Activated naive CD4-positive, alpha-beta T cell treated with anti-CD3 and anti-CD28 coated beads, Interleukin-2, amount 50 U/mL, for 24 hours (primary cell): Measurements from ENCODE around the gene ANKS1A.
"Not testable (repeated sequence)": the region's sequence is repeated elsewhere in the genome, so short reads cannot be mapped to it uniquely, and the experiment has no call there.

Experiments used
- H3K27ac Mint-ChIP-seq: one replicate; pipeline ENCODE4 v1.8.0; 2021; ENCODE audit warnings: mild to moderate bottlenecking, mixed read lengths
- H3K27me3 Mint-ChIP-seq: one replicate; pipeline ENCODE4 v1.8.0; 2021; ENCODE audit warnings: mixed read lengths
- H3K36me3 Mint-ChIP-seq: one replicate; pipeline ENCODE4 v1.8.0; 2021; ENCODE audit warnings: mixed read lengths
- H3K4me1 Mint-ChIP-seq: one replicate; pipeline ENCODE4 v1.8.0; 2021; ENCODE audit warnings: mixed read lengths
- H3K4me3 Mint-ChIP-seq: one replicate; pipeline ENCODE4 v1.8.0; 2021; ENCODE audit warnings: mild to moderate bottlenecking, mixed read lengths
- H3K9me3 Mint-ChIP-seq: one replicate; pipeline ENCODE4 v1.8.0; 2021; ENCODE audit warnings: mixed read lengths

Gene ANKS1A

DNA sequence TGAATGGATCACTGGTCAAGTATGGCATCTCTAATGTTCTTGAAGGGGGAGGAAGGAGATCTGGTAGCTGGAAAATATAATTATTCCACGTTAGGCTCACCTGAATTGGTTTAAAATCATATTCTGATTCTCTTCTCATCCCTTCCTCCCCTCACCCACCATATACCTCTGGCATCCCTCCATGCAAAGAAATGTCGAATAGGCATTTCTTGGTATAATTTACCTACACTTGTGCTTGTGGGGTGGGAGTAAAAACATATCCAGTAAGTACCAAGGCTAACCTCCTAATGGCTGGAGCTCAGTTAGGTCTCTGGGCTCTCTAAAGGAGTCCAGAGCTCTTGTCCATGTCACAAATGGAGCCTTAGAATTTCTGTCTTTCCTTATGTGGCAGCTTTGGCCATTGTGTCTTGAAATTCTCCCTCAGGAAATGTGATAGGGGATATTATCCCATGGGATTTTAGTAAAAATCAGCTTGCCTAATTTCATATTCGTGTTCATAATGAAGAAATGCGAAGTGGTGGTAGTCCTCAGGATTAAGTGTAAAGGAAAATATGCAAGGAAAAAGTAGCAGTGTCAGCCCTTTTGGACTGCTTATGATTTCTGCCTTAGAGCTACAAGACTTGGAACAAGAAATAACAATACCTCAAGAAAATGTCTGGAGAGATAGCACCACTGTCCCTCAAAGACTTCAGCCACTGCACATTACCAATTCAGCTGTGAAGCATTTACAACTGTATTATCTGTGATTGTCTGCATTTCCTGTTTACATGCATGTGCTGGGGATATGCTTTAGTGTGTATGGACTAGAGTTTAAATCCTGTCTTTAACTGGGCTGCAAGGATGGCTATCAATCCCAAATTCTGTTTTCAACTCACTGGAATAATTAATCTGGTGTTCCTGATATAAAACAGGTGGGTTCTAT lies 13.5 kb upstream of the ANKS1A start:
- Mint-ChIP-seq H3K4me1 (no peaks in the 10 kb centered on the region), H3K27ac (no peak overlapping the region), H3K4me3 (no peak overlapping the region)

DNA sequence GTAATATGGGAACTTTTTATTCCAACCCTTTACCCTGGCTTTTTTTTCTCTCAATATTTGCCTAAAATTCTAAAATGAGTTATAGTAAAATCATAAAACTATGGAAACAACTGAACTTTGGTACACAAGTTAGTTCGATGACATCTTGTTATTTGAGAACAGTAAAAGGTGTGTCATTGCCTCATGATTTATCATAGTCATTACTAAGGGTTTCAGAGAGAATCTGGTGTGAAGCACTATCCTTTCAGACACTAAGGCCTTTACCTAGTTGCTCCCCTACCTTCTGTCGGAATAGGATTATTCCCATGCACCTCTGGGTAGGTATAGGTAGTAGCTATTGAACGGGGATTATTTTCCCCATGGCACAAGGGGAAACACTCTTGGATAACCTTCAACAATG lies 12.6 kb upstream of the ANKS1A start:
- Mint-ChIP-seq H3K27me3 (no peaks in the 10 kb centered on the region), H3K36me3 (peaks cover 7% of the 10 kb centered on the region), H3K27ac (no peak overlapping the region), H3K4me3 (no peak overlapping the region), H3K4me1 (no peaks in the 10 kb centered on the region), H3K9me3 (no peaks in the 10 kb centered on the region)

More for the DNA sequence above, 13.5 kb upstream of the ANKS1A start:
- Mint-ChIP-seq H3K27me3 (no peaks in the 10 kb centered on the region), H3K36me3 (peaks cover 7% of the 10 kb centered on the region), H3K9me3 (no peaks in the 10 kb centered on the region)

DNA sequence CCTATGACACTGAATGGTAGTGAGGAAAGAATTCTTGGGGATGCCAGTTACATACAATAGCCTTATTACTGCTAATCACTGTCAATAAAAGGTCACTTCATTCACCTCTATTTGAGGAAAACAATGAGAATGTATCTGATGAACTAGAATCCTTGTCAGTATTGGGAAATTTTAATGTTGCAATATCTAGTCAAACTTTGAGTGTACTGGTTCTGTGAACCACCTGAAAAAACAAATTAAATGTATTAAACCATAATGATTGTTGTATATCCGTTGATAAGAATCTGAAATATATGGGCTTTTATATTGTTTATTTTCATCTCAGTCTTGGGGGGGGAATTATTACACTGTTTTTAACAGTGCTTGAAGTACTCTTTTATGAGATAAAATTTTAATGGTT lies 11.8 kb upstream of the ANKS1A start:
- Mint-ChIP-seq H3K36me3 (peaks cover 5% of the 10 kb centered on the region), H3K27ac (no peak overlapping the region), H3K4me1 (no peaks in the 10 kb centered on the region), H3K9me3 (no peaks in the 10 kb centered on the region), H3K4me3 (no peak overlapping the region), H3K27me3 (no peaks in the 10 kb centered on the region)

DNA sequence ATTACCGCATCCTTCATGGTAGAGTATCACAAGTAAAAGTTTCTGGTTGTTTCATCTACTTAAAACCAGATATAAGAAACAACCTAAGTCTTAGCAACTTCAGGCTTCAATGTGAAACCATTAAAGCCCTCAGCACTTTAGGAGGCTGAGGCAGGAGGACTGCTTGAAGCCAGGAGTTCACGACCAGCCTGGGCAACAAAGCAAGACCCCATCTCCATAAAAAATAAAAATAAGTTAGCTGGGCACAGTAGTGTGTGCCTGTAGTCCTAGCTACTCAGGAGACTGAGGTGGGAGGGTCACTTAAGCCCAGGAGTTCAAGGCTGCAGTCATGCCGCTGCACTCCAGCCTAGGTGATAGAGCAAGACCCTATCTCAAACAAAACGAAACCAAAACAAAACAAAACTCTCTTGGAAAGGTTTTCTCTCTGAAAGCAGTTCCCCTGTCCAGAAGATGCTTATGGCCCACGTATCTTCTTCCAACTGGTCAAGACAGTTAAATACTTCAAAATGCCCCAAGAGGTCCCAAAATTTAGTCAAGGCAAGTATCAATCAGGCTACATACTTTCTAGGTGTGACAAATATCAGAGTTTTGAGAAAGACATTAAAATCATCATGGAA lies 11.1 kb upstream of the ANKS1A start:
- H3K4me3 Mint-ChIP-seq = no peak overlapping the region
- no peaks in the 10 kb centered on the region for H3K27me3 Mint-ChIP-seq
- H3K4me1 Mint-ChIP-seq = peaks cover 3% of the 10 kb centered on the region
- no peak overlapping the region for H3K27ac Mint-ChIP-seq
- H3K9me3 Mint-ChIP-seq = no peaks in the 10 kb centered on the region
- H3K36me3 Mint-ChIP-seq = peaks cover 7% of the 10 kb centered on the region

DNA sequence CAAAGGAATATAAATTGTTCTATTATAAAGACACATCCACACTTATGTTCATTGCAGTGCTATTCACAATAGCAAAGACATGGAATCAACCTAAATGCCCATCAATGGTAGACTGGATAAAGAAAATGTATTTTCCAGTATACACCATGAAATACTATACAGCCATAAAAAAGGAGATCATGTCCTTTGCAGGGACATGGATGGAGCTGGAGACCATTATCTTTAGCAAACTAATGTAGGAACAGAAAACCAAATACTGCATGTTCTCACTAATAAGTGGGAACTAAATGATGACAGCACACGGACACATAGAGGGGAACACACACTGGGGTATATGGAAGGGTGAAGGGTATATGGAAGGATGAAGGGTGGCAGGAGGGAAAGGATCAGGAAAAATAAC lies 5.0 kb upstream of the ANKS1A start:
- peak overlapping the region; percentile 6 for H3K4me3 Mint-ChIP-seq
- not testable (repeated sequence) for H3K27ac Mint-ChIP-seq, H3K27me3 Mint-ChIP-seq, H3K9me3 Mint-ChIP-seq
- H3K36me3 Mint-ChIP-seq = peaks cover 19% of the 10 kb centered on the region
- H3K4me1 Mint-ChIP-seq = peaks cover 42% of the 10 kb centered on the region

DNA sequence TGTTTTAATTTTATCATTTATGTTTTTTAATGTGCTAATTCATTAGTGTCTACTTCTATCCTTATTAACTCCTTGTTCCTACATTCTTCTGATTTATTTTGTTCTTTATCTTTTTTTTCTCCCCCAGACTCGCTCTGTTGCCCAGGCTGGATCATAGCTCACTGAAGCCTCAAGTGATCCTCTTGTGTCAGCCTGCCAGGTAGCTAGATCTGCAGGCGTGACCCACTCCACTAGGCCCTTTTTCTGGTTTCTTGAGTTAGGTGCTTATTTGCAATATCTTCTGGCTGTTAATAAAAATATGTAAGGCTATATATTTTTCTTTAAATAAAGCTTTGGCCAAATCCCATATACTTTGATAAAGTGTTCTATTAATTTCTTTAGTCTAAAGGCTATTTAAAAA lies 4.1 kb upstream of the ANKS1A start:
- no peak overlapping the region for H3K4me3 Mint-ChIP-seq
- H3K27ac Mint-ChIP-seq = no peak overlapping the region
- H3K4me1 Mint-ChIP-seq = peaks cover 46% of the 10 kb centered on the region
- no peaks in the 10 kb centered on the region for H3K9me3 Mint-ChIP-seq
- no peaks in the 10 kb centered on the region for H3K27me3 Mint-ChIP-seq
- H3K36me3 Mint-ChIP-seq = peaks cover 17% of the 10 kb centered on the region

DNA sequence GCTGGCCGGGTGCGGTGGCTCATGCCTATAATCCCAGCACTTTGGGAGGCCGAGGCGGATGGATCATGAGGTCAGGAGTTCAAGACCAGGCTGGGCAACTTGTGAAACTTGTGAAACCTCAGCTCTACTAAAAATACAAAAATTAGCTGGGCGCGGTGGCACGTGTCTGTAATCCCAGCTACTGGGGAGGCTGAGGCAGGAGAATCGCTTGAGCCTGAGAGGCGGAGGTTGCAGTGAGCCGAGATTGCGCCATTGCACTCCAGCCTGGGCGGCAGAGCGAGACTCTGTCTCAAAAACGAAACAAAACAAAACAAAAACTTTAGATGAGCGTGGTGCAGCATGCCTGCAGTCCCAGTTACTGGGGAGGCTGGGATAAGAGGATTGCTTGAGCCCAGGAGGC lies 3.2 kb upstream of the ANKS1A start:
- H3K27me3 Mint-ChIP-seq, H3K9me3 Mint-ChIP-seq, H3K27ac Mint-ChIP-seq: not testable (repeated sequence)
- Mint-ChIP-seq H3K4me3 (peak overlapping the region; percentile 36), H3K36me3 (peaks cover 17% of the 10 kb centered on the region), H3K4me1 (peaks cover 52% of the 10 kb centered on the region)

DNA sequence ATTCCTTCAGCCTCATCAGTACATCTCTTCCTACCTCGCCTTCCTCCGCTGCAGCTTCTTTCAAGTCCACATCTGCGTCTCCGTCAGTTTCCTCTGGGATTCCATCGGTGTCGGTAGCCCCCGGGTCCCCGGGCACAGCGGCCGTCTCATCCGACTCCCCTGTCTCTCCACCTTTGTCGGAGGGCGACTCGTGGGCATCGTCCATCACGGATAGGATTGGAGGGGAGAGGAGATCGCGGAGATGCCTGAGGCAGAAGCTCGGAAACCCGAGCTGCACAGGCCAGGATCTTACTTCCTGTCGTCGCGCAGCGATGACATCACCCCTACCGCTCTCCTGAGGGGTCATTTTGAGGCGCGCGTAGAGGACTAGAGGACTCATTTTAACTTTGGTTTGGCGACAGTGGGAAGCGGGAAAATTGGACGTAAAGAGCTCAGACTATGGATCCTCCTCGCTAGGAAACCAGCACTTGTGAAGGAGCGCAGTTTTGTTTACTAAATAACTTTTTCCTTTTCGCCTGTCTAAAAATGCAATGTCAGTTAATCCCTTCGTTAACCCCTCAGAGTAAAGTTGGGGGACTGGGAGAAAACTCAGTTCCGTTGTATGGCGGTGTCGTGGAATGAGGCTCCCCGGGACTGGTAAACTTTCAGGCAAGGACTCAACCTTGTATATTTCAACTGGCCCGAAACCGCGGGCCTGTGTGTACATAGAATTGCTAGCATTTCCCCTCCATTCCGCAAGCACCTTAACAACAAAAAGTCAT lies 1.1 kb upstream of the ANKS1A start, which contains the start of gene TAF11:
TAF11 (minus strand) TSS at position 290 of the 761 bp plus-strand sequence; CDS start at position 205, 85 bp downstream.
- no peaks in the 10 kb centered on the region for H3K9me3 Mint-ChIP-seq
- H3K4me1 Mint-ChIP-seq = peaks cover 61% of the 10 kb centered on the region
- peak within 1 kb of the TSS; percentile 100 for H3K4me3 Mint-ChIP-seq
- H3K36me3 Mint-ChIP-seq = peaks cover 15% of the 10 kb centered on the region
- no peaks in the 10 kb centered on the region for H3K27me3 Mint-ChIP-seq
- peak within 1 kb of the TSS; percentile 99 for H3K27ac Mint-ChIP-seq

DNA sequence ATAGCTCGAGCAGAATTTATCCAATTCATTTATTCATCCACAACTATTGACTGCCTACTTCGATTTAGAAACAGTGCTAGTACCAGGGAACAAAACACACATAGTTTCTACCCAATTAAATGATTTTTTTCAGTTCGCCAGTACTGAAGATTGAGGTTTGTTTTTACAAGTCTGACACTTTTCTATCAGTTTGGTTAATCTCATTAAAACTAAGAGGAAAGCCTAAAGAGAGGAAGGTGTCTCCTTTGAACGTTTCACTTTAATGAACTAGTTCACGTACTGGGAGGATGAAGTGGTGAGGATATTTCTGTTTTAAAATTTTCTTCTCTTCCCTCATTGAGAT lies 570 bp upstream of the ANKS1A start:
- Mint-ChIP-seq H3K27me3 (no peaks in the 10 kb centered on the region), H3K27ac (peak overlapping the region; percentile 99), H3K9me3 (no peaks in the 10 kb centered on the region), H3K36me3 (peaks cover 15% of the 10 kb centered on the region), H3K4me3 (peak overlapping the region; percentile 100), H3K4me1 (peaks cover 57% of the 10 kb centered on the region)

DNA sequence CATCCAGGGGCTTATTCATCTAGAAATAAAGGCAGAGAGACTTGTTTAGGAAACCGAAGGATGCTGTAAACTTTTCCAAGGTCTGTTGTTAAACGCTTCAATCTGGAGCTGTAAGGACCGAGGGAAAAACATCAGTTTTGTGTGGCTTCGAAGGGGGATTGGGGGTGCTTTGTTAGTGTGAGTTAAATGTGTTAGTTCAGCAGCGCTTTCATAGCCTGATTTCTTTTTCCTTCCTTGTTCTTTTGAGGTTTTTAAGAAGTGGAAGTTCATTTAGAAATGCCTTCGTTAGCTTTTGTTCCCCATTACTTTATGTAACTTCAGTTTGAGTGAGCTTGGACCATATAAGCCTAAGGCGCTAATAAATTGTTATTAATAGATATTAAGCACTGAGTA lies 1.5 kb downstream of the ANKS1A start:
- Mint-ChIP-seq H3K36me3 (peaks cover 3% of the 10 kb centered on the region), H3K27me3 (no peaks in the 10 kb centered on the region), H3K4me1 (peaks cover 39% of the 10 kb centered on the region), H3K27ac (no peak overlapping the region), H3K4me3 (peak overlapping the region; percentile 100), H3K9me3 (no peaks in the 10 kb centered on the region)

DNA sequence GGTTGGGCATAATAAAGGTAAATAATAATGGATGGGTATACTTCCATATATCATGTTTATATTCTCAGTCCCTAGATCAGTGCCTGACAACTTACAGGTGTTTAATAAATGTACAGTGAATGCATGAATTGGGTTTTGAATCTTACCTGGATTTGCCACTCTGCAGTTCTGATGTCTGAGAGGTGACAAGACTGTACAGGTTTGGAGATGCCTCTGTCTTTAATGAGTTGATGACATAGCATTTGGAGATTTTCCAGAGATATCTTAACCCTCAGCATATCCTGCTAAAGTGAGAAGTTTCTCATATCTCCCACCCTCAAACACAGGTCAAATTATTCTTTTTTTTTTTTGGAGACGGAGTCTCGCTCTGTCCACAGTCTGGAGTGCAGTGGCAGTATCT lies 2.2 kb downstream of the ANKS1A start:
- peak overlapping the region; percentile 38 for H3K27ac Mint-ChIP-seq
- no peaks in the 10 kb centered on the region for H3K9me3 Mint-ChIP-seq
- H3K27me3 Mint-ChIP-seq = no peaks in the 10 kb centered on the region
- H3K4me1 Mint-ChIP-seq = peaks cover 38% of the 10 kb centered on the region
- peaks cover 3% of the 10 kb centered on the region for H3K36me3 Mint-ChIP-seq
- peak overlapping the region; percentile 61 for H3K4me3 Mint-ChIP-seq

DNA sequence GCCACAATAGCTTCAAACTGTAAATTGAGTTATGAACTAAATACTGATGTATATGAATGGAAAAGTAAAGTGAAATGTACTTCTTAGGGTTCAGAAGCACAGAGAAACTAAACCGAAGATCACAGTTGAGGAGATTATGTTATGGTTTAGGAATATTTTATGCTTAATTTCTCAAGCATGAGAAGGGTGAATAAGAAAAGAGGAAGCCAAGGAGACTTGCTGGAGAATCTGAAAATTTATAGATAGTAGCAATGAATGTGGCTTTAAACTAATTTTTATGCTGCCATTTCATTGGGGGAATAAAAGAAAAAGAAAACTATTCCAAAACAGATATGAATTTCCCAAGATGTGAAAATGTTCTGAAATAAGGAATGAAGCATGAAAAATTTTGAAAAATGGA lies 5.6 kb downstream of the ANKS1A start:
- H3K4me3 Mint-ChIP-seq = no peak overlapping the region
- peaks cover 21% of the 10 kb centered on the region for H3K4me1 Mint-ChIP-seq
- H3K27me3 Mint-ChIP-seq = no peaks in the 10 kb centered on the region
- no peak overlapping the region for H3K27ac Mint-ChIP-seq
- H3K9me3 Mint-ChIP-seq = no peaks in the 10 kb centered on the region
- no peaks in the 10 kb centered on the region for H3K36me3 Mint-ChIP-seq

DNA sequence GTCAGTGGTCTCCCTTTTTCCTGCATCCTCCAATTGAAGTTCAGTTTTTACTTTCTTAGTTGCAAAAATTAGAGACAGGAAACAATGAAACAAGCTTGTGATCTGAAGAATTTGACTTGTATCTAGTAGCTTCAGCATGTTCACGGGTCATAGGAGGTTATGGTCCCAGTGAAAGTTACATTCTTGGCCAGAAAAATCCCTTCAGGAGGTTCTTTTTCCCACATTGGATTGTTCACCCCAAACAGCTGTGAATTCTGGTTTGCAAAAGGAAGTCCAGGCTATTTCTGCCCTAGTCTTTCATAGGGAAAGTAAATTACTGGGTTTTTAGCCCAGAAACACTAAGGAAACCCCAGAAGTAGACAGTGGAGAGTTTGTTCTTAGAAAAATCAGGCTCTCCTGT lies 8.1 kb downstream of the ANKS1A start:
- Mint-ChIP-seq H3K9me3 (no peaks in the 10 kb centered on the region), H3K4me1 (peaks cover 4% of the 10 kb centered on the region), H3K27me3 (no peaks in the 10 kb centered on the region), H3K27ac (no peak overlapping the region), H3K4me3 (no peak overlapping the region), H3K36me3 (peaks cover 2% of the 10 kb centered on the region)

DNA sequence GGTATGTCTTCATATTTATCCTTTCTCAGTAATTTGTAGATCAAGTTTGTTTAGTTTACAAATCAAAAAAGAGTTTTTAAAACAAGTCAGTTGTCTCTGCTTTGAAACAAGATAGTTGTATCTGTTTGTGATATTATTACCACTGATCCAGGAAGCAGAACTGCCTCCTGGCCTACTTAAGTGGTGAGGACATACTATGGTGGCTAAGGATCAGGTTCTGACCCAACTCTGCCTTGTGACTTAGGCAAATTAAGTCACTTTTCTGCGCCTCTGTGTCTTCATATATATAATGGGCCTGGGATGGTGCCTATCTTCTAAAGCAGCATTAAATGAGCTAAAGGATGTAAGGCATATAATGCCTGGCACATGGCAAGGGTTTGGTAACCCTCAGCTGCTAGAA lies 8.7 kb downstream of the ANKS1A start:
- no peaks in the 10 kb centered on the region for H3K4me1 Mint-ChIP-seq
- no peaks in the 10 kb centered on the region for H3K9me3 Mint-ChIP-seq
- H3K27me3 Mint-ChIP-seq = no peaks in the 10 kb centered on the region
- no peak overlapping the region for H3K4me3 Mint-ChIP-seq
- H3K27ac Mint-ChIP-seq = no peak overlapping the region
- H3K36me3 Mint-ChIP-seq = peaks cover 2% of the 10 kb centered on the region

DNA sequence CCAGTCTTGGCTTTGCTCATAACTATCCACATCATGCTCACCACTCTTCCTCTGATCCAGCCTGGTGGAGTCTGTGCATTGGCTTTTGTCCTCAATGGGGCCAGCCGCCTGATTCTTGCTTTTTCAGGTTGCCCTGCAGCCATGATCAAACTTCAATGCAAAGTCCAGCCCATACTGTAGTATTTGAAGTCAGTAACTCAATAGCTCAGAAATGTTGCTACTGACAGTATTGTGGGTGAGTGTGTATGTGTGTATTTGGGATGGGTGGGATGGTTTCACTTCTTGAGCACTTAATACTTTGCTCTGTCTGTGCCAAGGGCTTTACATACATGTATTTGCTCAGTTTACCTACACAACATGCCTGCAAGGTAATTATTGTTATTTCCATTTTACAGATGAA lies 10.7 kb downstream of the ANKS1A start:
- H3K4me3 Mint-ChIP-seq, H3K9me3 Mint-ChIP-seq, H3K27me3 Mint-ChIP-seq, H3K36me3 Mint-ChIP-seq, H3K27ac Mint-ChIP-seq, H3K4me1 Mint-ChIP-seq: not testable (repeated sequence)
